GM18873 (cell line): Measurements from ENCODE around the gene ARHGEF5.
A peak's percentile ranks its signal among the peaks of the same experiment; 100 is the strongest.

ENCODE experiments used
- ATAC-seq: cut with Tn5 transposase; IDR thresholded peaks from one replicate; pipeline ENCODE4 v1.9.1; 2021; ENCODE audit warnings: mild to moderate bottlenecking, moderate library complexity, moderate number of reproducible peaks; ENCODE audit not compliant: unreplicated experiment, low FRiP score

Gene ARHGEF5

GRCh38 chr7:144379776-144380384 is 24.7 kb downstream of the ARHGEF5 start:
- no peak for ATAC-seq

DNA sequence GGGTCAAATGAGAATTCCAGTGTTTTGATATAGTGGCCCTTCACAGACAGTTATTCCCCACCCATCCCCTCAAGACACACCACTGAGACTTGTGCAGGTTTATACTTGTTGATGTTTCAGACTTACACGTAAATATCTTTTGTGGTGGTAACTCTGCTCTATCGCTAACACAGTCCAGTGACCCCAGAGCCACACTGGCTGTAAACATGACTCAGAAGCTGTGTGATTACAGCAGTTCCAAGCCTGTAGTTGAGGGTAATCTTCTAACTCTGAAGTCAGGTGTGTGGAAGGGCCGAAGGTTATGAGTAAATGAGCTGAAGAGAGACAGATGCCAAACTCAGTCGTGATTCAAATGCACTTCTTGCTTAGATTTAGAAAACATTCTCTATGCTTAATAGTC is 28.9 kb downstream of the ARHGEF5 start:
- ATAC-seq = peak; percentile 83

DNA sequence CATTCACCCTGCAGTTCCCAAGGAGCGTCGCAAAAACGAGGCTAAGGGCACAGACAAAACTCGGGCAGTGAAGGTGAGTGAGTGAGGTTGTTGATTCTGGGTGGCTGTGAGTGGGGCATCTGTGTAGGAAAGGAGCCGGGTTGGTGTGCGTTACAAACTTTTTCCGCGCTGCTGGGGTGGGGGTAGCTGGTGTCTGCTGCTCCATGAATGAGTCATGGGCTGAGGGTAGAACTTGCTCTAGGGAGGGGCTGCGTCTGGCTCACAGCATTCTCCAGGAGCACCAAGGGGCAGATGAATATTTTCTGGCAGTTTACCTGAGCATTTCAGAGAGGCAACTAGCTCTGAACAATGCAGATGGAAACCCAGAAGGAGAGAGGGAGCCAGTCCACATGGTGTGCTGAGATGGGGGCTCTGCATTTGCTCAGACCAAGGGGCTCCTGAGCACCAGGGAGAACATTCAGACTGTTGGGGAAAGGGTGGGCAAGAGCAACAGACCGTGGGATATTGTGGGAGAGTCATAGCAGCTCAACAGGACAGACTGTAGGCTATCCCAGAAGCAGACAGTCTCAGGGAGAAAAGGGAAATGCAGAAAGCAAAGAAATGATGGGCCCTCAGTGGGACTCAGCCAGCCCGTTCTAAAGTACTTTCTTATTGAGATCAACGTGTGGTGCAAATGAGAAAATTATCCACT is 29.5 kb downstream of the ARHGEF5 start:
- ATAC-seq = no peak

DNA sequence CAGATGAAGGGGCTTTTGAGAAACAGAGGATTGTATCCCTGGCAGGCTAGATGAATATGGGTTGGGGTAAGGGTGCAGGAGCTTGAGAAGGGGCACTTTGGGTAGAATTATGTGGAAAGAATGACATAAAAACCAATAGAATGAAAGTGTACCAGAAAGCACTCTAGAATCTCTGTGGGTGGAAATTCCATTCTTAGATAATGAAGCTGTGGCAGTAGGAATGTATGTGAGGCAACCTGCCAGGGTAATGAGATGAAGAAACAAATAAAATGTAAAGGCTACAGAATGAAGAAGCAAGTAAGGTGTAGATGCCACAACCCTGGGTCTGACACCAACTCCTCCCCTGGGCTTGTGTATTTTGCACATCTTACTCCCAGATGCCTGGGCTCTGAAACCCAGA is 31.5 kb downstream of the ARHGEF5 start:
- ATAC-seq = no peak

DNA sequence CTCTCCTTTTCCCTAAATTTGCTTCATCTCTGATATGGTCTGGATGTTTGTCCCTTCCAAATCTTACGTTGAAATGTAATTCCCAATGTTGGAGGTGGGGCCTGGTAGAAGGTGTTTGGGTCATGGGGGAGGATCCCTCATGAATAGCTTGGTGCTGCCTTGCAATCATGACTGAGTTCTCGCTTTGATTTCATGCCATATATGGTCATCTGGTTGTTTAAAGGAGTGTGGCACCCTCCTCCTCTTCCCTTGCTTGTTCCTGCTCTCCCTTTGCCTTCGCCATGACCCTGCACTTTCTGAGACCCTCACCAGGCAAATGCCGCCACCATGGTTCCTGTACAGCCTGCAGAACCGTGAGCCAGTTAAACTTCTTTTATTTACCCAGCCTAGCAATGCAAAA is 33.7 kb downstream of the ARHGEF5 start:
- no peak for ATAC-seq

DNA sequence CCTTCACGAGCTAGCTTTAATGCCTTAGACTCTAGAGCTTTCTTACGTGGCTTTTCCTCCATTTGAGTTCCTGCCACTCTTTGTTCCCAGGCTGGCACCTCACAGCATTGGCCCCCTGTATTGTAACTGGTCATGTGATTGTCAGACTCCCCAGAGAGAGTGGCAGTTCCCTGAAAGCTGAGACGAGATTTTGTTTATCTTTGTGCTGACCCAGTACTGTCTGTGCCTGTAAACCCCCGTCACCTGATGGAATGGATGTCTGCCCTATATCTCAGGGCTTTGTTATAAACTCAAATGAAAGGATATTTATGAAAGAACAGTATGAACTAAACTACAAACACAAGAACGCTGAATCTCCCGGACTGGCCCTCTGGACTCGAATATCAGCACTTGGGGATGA is 35.3 kb downstream of the ARHGEF5 start:
- ATAC-seq = no peak

- no peak for ATAC-seq
Measured at GRCh38 chr7:144391014-144391413, 35.8 kb downstream of the ARHGEF5 start.

DNA sequence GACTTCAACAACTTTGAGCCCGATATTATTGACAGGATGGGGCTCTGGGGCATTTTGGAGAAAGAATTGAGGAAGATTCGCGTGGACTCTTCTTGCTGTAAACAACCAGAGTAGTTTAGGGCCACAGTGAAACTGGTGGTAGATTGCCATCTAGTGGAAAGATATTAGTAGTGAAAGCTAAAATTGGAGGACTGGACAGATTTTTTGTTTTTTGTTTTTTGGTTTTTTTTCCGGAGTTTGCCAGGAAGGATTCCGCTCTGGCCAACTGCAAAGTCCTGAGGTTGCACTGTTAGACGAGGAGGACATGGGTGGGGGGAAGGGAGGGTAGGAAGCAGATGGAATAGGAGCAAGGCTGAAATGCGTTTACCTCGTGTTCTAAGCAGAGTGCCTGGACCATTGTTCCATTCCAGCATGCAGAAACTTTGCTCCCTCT is 36.6 kb downstream of the ARHGEF5 start:
- ATAC-seq = peak; percentile 64

- no peak for ATAC-seq
Measured at GRCh38 chr7:144397086-144397485, 41.9 kb downstream of the ARHGEF5 start.

DNA sequence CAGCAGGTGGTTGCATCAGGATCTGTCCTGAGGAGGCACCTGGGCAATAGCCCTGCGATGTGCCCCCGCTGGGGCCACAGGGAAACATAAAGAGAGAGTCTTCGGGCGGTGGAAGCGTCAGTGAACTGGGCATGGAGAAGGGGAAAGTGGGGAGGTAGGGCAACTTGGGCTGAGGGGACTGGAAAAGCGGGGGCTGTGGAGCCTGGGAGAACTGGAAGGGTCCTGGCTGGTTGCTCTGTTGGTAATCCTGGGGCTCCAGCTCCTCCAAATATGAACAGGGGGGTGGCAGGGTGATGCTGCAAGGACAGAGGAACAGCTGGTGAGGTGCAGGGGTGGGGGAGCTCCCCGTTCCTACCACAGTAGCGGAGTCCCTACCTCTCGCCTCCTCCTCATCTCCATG is 43.1 kb downstream of the ARHGEF5 start:
- no peak for ATAC-seq

DNA sequence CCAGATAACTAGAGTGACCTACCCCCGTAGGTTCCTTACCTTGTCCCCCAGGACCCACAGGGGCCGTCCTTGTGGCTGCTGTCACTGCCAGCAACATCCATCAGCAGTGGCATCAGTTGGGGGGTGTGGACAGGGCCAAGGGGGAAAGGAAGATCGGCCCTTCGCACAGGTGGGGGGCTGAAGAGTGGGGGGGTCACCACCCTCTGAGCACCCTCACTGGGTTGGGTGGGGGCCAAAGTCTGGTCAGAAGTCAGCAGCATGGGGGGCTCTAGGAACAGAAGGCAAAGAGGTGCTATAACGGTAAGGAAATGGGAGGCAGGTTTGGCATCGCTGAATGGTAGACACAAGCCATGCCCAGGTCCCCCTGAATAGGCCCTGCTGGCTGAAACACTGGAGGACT is 43.7 kb downstream of the ARHGEF5 start:
- no peak for ATAC-seq

- no peak for ATAC-seq
Measured at GRCh38 chr7:144399946-144400345, 44.7 kb downstream of the ARHGEF5 start.

DNA sequence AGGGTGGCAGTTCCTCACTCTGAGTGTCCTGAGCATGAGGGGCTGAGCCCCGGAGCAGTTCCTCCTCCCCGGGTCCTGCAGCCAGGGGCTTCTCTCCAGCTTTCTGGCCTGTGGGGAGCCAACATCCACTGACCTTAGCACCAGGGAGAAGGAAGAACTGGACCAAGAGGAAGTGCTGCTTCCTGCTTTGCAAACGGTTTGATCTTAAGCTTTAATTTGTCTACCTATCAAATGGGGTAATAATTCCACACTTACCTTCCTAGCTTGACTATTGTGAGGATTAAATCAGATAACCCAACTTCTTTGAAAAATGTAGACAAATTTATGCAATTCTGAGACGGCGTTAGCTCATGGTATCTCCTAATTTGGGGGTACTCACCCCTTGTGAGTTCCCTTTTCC is 46.3 kb downstream of the ARHGEF5 start:
- ATAC-seq = no peak

- no peak for ATAC-seq
Measured at GRCh38 chr7:144403102-144403501, 47.9 kb downstream of the ARHGEF5 start.

DNA sequence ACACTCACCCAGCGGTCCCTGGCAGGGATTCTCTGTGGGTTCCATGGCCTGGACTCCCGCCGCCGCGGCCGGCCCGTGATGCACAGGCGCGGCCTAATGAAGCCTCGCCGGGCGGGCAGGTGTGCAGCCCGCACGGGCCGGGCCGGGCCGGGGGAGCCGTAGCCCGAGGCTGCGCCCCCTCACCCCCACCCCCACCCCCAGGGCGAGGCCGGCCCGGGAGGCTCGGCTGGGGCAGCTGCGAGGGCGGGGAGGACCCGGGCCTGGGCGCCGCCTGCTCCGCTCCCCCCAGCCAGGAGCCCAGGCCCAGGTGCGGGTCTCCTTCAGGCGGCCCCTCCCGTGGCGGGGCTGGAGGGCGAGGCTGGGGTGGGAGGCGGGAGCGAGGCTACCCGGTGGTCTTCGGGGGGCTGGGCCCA is 48.5 kb downstream of the ARHGEF5 start, which contains the start of gene NOBOX:
NOBOX (minus strand) TSS at position 45 of the 413 bp plus-strand sequence.
- ATAC-seq = no peak

- no peak for ATAC-seq
Measured at GRCh38 chr7:144404946-144405345, 49.7 kb downstream of the ARHGEF5 start.

- ATAC-seq = no peak
Measured at GRCh38 chr7:144407266-144407931, 52.2 kb downstream of the ARHGEF5 start.

- ATAC-seq = no peak
Measured at GRCh38 chr7:144408121-144408520, 52.9 kb downstream of the ARHGEF5 start.

DNA sequence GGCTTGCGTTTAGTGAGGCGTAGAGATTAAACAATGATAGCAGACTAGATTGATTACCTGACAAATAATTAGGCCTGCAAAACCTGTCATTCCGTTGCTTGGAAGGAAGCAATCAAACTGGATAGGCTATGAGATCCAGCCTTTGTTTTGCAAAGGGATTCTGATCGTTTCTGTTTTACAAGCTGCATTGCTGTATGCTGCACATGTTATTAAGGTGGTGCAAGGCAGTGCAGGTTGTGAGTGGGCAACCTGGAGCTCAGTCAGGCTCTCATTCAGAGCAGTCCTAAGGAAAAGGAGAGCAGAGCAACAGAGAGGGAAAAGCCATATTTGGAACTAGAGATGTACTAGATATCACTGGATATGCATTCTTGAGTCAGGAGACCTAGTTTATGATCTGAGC is 55.2 kb downstream of the ARHGEF5 start:
- ATAC-seq = no peak

DNA sequence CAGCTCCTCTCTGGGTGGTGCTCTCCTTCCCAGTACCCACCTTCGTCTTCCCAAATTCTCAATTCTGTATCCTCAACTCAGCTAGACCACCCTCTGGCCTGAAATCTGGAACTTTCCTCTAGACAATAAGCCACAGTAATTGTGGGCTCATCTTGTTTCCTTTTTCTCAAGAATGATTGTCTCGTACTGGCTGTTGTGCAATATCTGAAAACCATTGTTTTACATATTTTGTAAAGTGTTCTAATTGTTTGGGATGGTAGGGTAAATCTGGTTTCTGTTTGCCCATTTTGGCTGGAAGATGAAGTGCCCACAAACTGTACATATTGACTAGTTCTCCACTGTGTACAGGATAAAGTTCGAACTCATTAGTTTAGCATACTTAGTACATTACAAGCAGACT is 59.6 kb downstream of the ARHGEF5 start:
- ATAC-seq = no peak

DNA sequence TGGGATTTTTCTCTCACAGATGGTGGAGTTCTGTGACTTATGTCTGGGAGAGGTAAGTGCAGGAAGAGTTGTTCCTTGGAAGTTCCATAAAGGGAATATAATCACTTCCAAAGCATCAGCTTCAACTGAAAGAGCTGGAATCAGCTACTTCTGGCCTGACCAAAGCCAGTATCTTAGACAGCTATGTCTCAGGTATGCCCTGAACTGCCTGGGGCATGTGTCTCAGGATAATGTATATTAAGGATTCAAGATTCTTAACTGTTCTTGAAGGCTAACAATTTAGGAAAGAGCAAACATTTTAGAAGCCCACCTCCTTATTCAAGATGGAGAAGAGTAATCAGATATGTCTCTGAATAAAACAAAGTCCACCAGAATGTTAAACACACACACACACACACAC is 60.7 kb downstream of the ARHGEF5 start:
- no peak for ATAC-seq

GRCh38 chr7:144416341-144416740 is 61.1 kb downstream of the ARHGEF5 start:
- no peak for ATAC-seq
